GM12878 (cell line): ENCODE measurements around the gene KCNC2. TPM values are rescaled to one million over a fixed set of nuclear protein-coding genes. Genes with fewer than 3 reads are reported as not detected.

Experiments used
- ATAC-seq: fragments of 200-7000 bp; cut with Tn5 transposase; 3 replicates; pipeline ENCODE4 v1.9.1; 2020; ENCODE audit warnings: mild to moderate bottlenecking, moderate library complexity
- BruUV-seq: library from RNA; stranded (reverse); fragments of 400-500 nt; replicated peaks from 2 replicates; lab custom pipeline; 2021; lab: Mats Ljungman, UMichigan
- CTCF ChIA-PET: fragments of 300-600 bp; sonication (Branson Sonifier 250); formaldehyde crosslinking; extraction: SDS; loops from one replicate; lab custom pipeline; 2021; ENCODE audit warnings: inconsistent platforms; lab: Yijun Ruan, JAX
- POLR2A ChIA-PET: fragments of 350-600 bp; formaldehyde crosslinking; extraction: SDS; loops from one replicate; lab custom pipeline; 2021; ENCODE audit warnings: inconsistent platforms; lab: Charles Lee
- RAD21 ChIA-PET: fragments of 300-600 bp; sonication (Branson Sonifier 250); formaldehyde crosslinking; loops from one replicate; lab custom pipeline; 2023; ENCODE audit warnings: antibody characterized with exemption; ENCODE audit not compliant: unreplicated experiment; lab: Charles Lee
- SMC1A ChIA-PET: fragments of 300-600 bp; sonication (Branson Sonifier 250); formaldehyde crosslinking; loops from one replicate; lab custom pipeline; 2023; ENCODE audit not compliant: unreplicated experiment, uncharacterized antibody; lab: Charles Lee
- DNase-seq: peaks from one replicate; pipeline ENCODE4 v3.0.0-alpha.2; 2011; ENCODE audit warnings: low read depth, low spot score
- FAIRE-seq: peaks from 3 replicates; lab custom pipeline; 2011; peaks lifted over from hg19 to GRCh38; lab: Jason Lieb, UNC
- H2AFZ ChIP-seq: 2 replicates; pipeline ENCODE4 v1.6.0; 2011; ENCODE audit warnings: low read depth, low read length, control low read depth; ENCODE audit not compliant: control insufficient read depth
- H3K27ac ChIP-seq: 2 replicates; pipeline ENCODE4 v1.5.1; 2011; ENCODE audit warnings: control low read depth; ENCODE audit not compliant: control insufficient read depth, insufficient read depth
- H3K27me3 ChIP-seq, 2 experiments: replicated peaks in 1 of 2; 2 replicates each; pipeline versions ENCODE4 v1.6.0 to v1.6.1; 2011; ENCODE audit warnings: low read length in 1 of 2; ENCODE audit not compliant: control insufficient read depth in 2 of 2, insufficient read depth in 2 of 2
- H3K36me3 ChIP-seq, 2 experiments: 2 replicates each; pipeline ENCODE4 v1.5.1; 2011; ENCODE audit warnings: low read length in 1 of 2; ENCODE audit not compliant: control insufficient read depth in 2 of 2, insufficient read depth in 2 of 2
- H3K4me1 ChIP-seq: 2 replicates; pipeline ENCODE4 v1.6.1; 2011; ENCODE audit warnings: mild to moderate bottlenecking, low read length, moderate library complexity, mixed read lengths; ENCODE audit not compliant: control insufficient read depth, insufficient read depth
- H3K4me2 ChIP-seq: 2 replicates; pipeline ENCODE4 v1.6.0; 2011; ENCODE audit warnings: control low read depth; ENCODE audit not compliant: control insufficient read depth, insufficient read depth
- H3K4me3 ChIP-seq: fragments of 200-600 bp; sonication (generic); 2 replicates; pipeline ENCODE4 v1.5.1; 2016
- H3K79me2 ChIP-seq: 2 replicates; pipeline ENCODE4 v1.6.0; 2011; ENCODE audit warnings: low read length; ENCODE audit not compliant: control insufficient read depth, insufficient read depth
- H3K9ac ChIP-seq: 2 replicates; pipeline ENCODE4 v1.8.0; 2011; ENCODE audit warnings: low read length, control low read depth, mixed read lengths; ENCODE audit not compliant: control insufficient read depth, insufficient read depth
- H3K9me3 ChIP-seq: replicated peaks from 3 replicates; pipeline ENCODE4 v1.5.1; 2011; ENCODE audit warnings: mild to moderate bottlenecking, low read length; ENCODE audit not compliant: control insufficient read depth, insufficient read depth
- H4K20me1 ChIP-seq: 2 replicates; pipeline ENCODE4 v1.6.0; 2011; ENCODE audit not compliant: control insufficient read depth, insufficient read depth
- EED ChIP-seq: sonication (generic); IDR thresholded peaks from 2 replicates; pipeline ENCODE4 v1.6.1; 2016; ENCODE audit warnings: antibody characterized with exemption, low read depth
- MEF2B ChIP-seq: fragments of 450-650 bp; IDR thresholded peaks from 2 replicates; pipeline ENCODE4 v1.6.1; 2018; ENCODE audit warnings: mild to moderate bottlenecking, moderate library complexity; ENCODE audit not compliant: partially characterized antibody, poor library complexity, severe bottlenecking
- MXI1 ChIP-seq: fragments of 150-350 bp; IDR thresholded peaks from 2 replicates; pipeline ENCODE4 v1.6.1; 2011; ENCODE audit warnings: low read depth, mild to moderate bottlenecking, inconsistent platforms, low read length, improper control_type of control experiment
- NFXL1 ChIP-seq: fragments of 450-650 bp; IDR thresholded peaks from 2 replicates; pipeline ENCODE4 v1.6.1; 2017; ENCODE audit warnings: antibody characterized with exemption, mild to moderate bottlenecking, borderline replicate concordance
- NFYA ChIP-seq: IDR thresholded peaks from 2 replicates; pipeline ENCODE4 v1.6.1; 2011; ENCODE audit warnings: low read depth, mild to moderate bottlenecking, low read length, improper control_type of control experiment, borderline replicate concordance
- NKRF ChIP-seq: fragments of 450-650 bp; conservative IDR thresholded peaks from 2 replicates; pipeline ENCODE4 v1.6.1; 2017; ENCODE audit warnings: mild to moderate bottlenecking, moderate library complexity
- PAX8 ChIP-seq: fragments of 450-650 bp; IDR thresholded peaks from 2 replicates; pipeline ENCODE4 v1.6.1; 2017; ENCODE audit warnings: mild to moderate bottlenecking, moderate library complexity
- PKNOX1 ChIP-seq: fragments of 450-650 bp; IDR thresholded peaks from 2 replicates; pipeline ENCODE4 v1.6.1; 2016; ENCODE audit warnings: mild to moderate bottlenecking
- POLR2A ChIP-seq: IDR thresholded peaks from 2 replicates; pipeline ENCODE4 v1.6.1; 2011; ENCODE audit warnings: low read depth, mild to moderate bottlenecking, low read length
- REST ChIP-seq: IDR thresholded peaks from 2 replicates; pipeline ENCODE4 v1.6.1; 2012; ENCODE audit warnings: mild to moderate bottlenecking, low read depth, low read length
- SIX5 ChIP-seq: IDR thresholded peaks from 2 replicates; pipeline ENCODE4 v1.6.1; 2011; ENCODE audit warnings: mild to moderate bottlenecking, low read depth, low read length, moderate library complexity; ENCODE audit not compliant: severe bottlenecking
- SKIL ChIP-seq: fragments of 450-650 bp; IDR thresholded peaks from 2 replicates; pipeline ENCODE4 v1.6.1; 2017; ENCODE audit warnings: mild to moderate bottlenecking, low read depth, inconsistent platforms; ENCODE audit not compliant: poor library complexity, severe bottlenecking
- SMAD1 ChIP-seq: fragments of 450-650 bp; IDR thresholded peaks from 2 replicates; pipeline ENCODE4 v1.6.1; 2018; ENCODE audit warnings: mild to moderate bottlenecking, low read depth; ENCODE audit not compliant: partially characterized antibody
- in situ Hi-C: fragments of 300-500 bp; cut with MboI; formaldehyde crosslinking; loops from 9 replicates; pipeline ENCODE4 v1.14.3; 2018; ENCODE audit warnings: mixed read lengths
- intact Hi-C: fragments of 100-400 bp; cut with micrococcal nuclease; formaldehyde crosslinking; loops from one replicate; pipeline ENCODE4 v1.14.2; 2022; ENCODE audit not compliant: unreplicated experiment
- polyA plus RNA-seq, 11 experiments: library from polyadenylated mRNA; depleted of rRNA in 4 of 11; unstranded in 6 of 11; stranded (reverse) in 5 of 11; fragments of >200 nt; fragmentation: Nextera tagmentation in 4 of 11; fragmentation: Illumina TruSeq in 1 of 11; extraction: Ambion mirVana in 4 of 11; extraction: Trizol in 1 of 11; gene quantifications; 1 replicate in 1 of 11; 2 replicates in 10 of 11; pipeline versions ENCODE4 v1.2.1 to v1.2.3, GENCODE V29; 2011 to 2016; ENCODE audit warnings: inconsistent platforms in 2 of 11, missing spikeins in 2 of 11, low read depth in 1 of 11
- total RNA-seq, 4 experiments: library from RNA; depleted of rRNA in 3 of 4; stranded (reverse); fragments of >200 nt in 3 of 4; fragmentation: Illumina TruSeq in 1 of 4; extraction: Trizol in 1 of 4; gene quantifications; 2 replicates each; pipeline versions ENCODE4 v1.2.1 to v1.2.3, GENCODE V29; 2013 to 2021
- TF ChIP-seq, protein P1 (sequence below): IDR thresholded peaks from 2 replicates; pipeline ENCODE4 v1.6.1; 2012; ENCODE audit warnings: low read depth, low read length, improper control_type of control experiment

Gene KCNC2
- total and polyA plus RNA-seq, 10 of the 15 experiments (the other 5 are each of a cell fraction or from before 2014, with no cell fraction given) = 0.03 to 2.3 (median 0.08) TPM; not detected in 7

GRCh38 chr12:75196865-75197264 is 12.8 kb downstream of the KCNC2 start:
- no peak overlapping the region for H3K4me2 ChIP-seq
- H3K79me2 ChIP-seq = no peaks in the 10 kb centered on the region
- BruUV-seq = no TSS peak
- DNase-seq = no peak
- no peak for ATAC-seq
- H3K36me3 ChIP-seq = no peaks in the 10 kb centered on the region
- no peak overlapping the region for H3K9ac ChIP-seq
- no peak for FAIRE-seq
- H2AFZ ChIP-seq = no peak overlapping the region
- no peaks in the 10 kb centered on the region for H4K20me1 ChIP-seq
- intact Hi-C loops = no loop called here
- TF ChIP-seq PKNOX1 (no peak), NFYA (no peak), NKRF (no peak), POLR2A (no peak), MXI1 (no peak), NFXL1 (no peak), EED (no peak), SIX5 (no peak), PAX8 (no peak), REST (no peak), SKIL (no peak), MEF2B (no peak), SMAD1 (no peak)
- TF ChIP-seq, protein P1, sequence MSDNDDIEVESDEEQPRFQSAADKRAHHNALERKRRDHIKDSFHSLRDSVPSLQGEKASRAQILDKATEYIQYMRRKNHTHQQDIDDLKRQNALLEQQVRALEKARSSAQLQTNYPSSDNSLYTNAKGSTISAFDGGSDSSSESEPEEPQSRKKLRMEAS = no peak
- RAD21 ChIA-PET = no interaction called here
- CTCF ChIA-PET = no interaction called here
- H3K27ac ChIP-seq = no peak overlapping the region
- H3K4me1 ChIP-seq = no peaks in the 10 kb centered on the region
- H3K27me3 ChIP-seq = no peaks in the 10 kb centered on the region
- SMC1A ChIA-PET = no interaction called here
- no peaks in the 10 kb centered on the region for H3K9me3 ChIP-seq
- in situ Hi-C loops = no loop called here
- POLR2A ChIA-PET = no interaction called here
- no peak overlapping the region for H3K4me3 ChIP-seq
